ENCODE measurements around the gene TUBA1A.
A peak's percentile ranks its signal among the peaks of the same experiment; 100 is the strongest.
"Not testable (repeated sequence)": the region's sequence is repeated elsewhere in the genome, so short reads cannot be mapped to it uniquely, and the experiment has no call there.

The TUBA1A gene

DNA sequence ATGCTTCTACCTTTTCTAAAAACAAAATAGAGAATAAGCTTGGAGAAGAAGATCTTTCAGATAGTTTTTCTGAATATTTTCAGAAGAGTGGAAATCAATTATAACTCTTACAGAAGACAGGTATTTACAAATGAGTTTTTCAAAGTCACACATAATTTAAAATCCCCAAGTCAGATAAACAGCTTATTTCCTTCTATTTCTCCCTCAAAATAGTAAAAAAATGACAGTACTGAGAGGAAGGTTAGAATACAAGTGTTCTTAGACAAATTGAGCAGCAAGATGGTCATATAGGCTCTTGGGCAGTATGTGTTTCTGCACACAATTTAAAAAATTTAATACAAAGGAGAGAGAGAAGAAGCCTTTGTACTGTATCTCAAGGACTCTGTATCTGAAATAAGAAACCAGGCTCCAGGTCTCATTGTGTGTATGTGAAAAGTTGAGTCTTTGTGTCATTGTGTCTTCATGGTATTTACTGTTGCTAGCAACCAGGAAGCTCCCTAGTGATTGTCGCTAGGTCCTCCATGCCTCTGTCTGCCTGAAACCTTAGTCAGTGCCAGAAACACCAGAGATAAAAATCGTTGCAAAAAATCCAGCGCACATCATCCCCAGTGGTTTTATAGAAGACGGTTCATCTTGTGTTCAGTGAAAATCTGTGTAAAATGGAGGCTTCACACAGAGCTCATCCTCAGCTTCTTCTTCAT is 12.9 kb upstream of the TUBA1A start:
- no peak for DNase-seq (ENCODE audit: low read depth in 2 of 2, low spot score in 1 of 2)

- DNase-seq (ENCODE audit: low read depth in 2 of 2, low spot score in 1 of 2), result no peak
Observed at GRCh38 chr12:49200919-49201594, 12.2 kb upstream of the TUBA1A start.

- DNase-seq (ENCODE audit: low read depth in 2 of 2, low spot score in 1 of 2), result no peak
Observed at GRCh38 chr12:49198431-49199155, 9.7 kb upstream of the TUBA1A start.

DNA sequence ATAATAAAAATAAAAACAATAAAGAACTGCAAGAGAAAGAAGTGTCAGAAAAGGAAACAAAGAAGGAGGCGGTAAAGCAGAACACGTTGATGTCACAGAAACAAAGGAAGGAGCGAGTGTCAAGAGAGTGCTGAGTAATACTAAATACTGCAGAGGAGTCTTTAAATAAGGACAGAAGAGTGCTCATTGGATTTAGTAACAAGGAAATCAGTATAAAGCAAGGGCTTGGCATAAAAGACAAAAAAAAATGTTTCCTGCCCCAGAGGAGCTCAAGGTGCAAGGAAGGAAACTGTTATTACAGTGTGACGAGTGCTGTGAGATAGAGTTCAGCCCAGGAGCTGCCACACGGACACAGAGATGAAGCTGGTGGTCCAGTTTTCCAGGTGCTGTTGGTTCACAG is 8.4 kb upstream of the TUBA1A start:
- DNase-seq (ENCODE audit: low read depth in 2 of 2, low spot score in 1 of 2), result no peak

GRCh38 chr12:49195736-49196135 is 6.9 kb upstream of the TUBA1A start:
- DNase-seq (ENCODE audit: low read depth in 2 of 2, low spot score in 1 of 2), result no peak

- DNase-seq (ENCODE audit: low read depth in 2 of 2, low spot score in 1 of 2), result not testable (repeated sequence)
Observed at GRCh38 chr12:49193746-49194145, 4.9 kb upstream of the TUBA1A start.

DNA sequence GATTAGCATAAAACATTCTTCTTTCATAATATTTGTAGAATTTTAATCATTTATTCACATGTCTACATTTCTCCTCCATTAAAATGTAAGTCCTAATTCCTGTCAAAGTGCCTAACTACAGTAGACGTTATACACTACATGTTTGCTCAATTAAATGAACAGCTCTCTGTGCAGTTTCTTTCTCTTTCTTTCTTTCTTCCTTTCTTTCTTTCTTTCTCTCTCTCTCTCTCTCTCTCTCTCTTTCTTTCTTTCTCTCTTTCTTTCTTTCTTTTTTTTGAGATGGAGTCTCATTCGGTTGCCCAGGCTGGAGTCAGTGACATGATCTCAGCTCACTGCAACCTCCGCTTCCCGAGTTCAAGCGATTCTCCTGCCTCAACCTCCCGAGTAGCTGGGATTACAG is 2.6 kb upstream of the TUBA1A start:
- not testable (repeated sequence) for DNase-seq (ENCODE audit: low read depth in 2 of 2, low spot score in 1 of 2)

DNA sequence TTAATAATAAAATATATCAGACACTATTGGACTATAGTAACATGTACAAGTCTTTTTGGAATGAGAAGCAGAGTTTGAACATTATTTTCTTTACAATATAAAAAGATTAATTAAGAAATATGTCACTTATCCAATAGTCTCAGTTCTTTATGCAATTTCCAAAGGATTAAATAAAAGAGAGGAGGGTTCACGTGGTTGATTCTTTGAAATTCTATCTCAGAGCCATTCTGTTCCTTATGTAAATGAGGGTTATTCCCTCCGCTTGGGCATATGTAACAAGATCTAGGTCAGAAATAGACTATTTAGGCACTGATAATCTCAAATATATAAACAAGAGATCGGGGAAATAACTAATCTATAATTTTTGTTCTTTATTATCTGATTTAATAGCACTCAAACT is 2.1 kb upstream of the TUBA1A start:
- no peak for DNase-seq (ENCODE audit: low read depth in 2 of 2, low spot score in 1 of 2)

- no peak for DNase-seq (ENCODE audit: low read depth in 2 of 2, low spot score in 1 of 2)
Observed at GRCh38 chr12:49189731-49190716, 1.1 kb upstream of the TUBA1A start.

GRCh38 chr12:49188201-49188915 is 522 bp downstream of the TUBA1A start:
- peak; percentile 47 to 58 for DNase-seq (ENCODE audit: low read depth in 2 of 2, low spot score in 1 of 2)

GRCh38 chr12:49187184-49187583 is 1.7 kb downstream of the TUBA1A start:
- no peak for DNase-seq (ENCODE audit: low read depth in 2 of 2, low spot score in 1 of 2)

- not testable (repeated sequence) for DNase-seq (ENCODE audit: low read depth in 2 of 2, low spot score in 1 of 2)
Observed at GRCh38 chr12:49186307-49186706, 2.6 kb downstream of the TUBA1A start.

- DNase-seq (ENCODE audit: low read depth in 2 of 2, low spot score in 1 of 2), result not testable (repeated sequence)
Observed at GRCh38 chr12:49184697-49185096, 4.2 kb downstream of the TUBA1A start.

GRCh38 chr12:49183214-49183950 is 5.5 kb downstream of the TUBA1A start:
- not testable (repeated sequence) for DNase-seq (ENCODE audit: low read depth in 2 of 2, low spot score in 1 of 2)

- no peak for DNase-seq (ENCODE audit: low read depth in 2 of 2, low spot score in 1 of 2)
Observed at GRCh38 chr12:49174218-49174617, 14.7 kb downstream of the TUBA1A start.

DNA sequence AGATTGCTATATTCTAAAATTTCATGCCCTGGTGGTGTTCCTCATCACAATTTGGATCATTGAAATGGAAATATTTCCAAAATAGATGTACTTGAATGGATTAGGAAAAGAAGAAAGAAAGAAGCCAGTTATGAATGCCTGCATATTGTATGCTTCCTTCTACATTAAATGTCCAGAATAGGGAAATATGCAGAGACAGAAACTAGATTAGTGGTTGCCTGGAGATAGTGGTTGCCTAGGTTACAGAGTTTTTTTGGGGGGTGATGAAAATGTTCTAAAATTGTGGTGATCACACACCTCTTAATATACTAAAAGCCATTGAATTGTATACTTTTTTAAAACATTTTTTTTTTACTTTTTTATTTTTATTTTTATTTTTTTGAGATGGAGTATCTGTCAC is 18.0 kb downstream of the TUBA1A start:
- no peak for DNase-seq (ENCODE audit: low read depth in 2 of 2, low spot score in 1 of 2)

DNA sequence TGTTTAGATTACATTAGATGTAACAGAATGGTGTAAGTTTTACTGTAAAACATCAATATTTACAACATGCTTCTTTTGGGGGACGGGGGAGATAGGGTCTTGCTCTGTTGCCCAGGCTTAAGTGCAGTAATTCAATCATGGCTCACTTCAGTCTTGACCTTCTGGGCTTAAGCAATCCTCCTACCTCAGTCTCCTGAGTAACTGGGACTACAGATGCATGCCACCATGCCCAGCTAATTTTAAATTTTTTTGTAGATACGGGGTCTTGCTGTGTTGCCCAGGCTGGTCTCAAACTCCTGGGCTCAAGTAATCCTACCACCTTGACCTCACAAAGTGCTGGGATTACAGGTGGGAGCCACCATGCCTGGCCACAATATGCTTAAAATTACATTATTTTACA is 23.8 kb downstream of the TUBA1A start:
- DNase-seq (ENCODE audit: low read depth in 2 of 2, low spot score in 1 of 2), result no peak

DNA sequence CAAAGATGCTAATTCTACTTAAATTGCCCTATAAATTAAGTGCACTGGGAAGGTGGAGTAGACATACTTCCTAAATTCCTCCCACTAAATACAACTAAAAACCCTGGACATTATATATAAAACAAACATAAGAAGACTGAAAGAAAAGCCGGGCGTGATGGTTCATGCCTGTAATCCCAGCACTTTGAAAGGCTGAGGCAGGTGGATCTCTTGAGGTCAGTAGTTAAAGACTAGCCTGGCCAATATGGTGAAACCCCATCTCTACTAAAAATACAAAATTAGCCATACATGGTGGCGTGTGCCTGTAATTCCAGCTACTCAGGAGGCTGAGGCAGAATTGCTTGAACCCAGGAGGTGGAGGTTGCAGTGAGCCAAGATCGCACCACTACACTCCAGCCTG is 27.0 kb downstream of the TUBA1A start:
- DNase-seq (ENCODE audit: low read depth in 2 of 2, low spot score in 1 of 2), result not testable (repeated sequence)

DNA sequence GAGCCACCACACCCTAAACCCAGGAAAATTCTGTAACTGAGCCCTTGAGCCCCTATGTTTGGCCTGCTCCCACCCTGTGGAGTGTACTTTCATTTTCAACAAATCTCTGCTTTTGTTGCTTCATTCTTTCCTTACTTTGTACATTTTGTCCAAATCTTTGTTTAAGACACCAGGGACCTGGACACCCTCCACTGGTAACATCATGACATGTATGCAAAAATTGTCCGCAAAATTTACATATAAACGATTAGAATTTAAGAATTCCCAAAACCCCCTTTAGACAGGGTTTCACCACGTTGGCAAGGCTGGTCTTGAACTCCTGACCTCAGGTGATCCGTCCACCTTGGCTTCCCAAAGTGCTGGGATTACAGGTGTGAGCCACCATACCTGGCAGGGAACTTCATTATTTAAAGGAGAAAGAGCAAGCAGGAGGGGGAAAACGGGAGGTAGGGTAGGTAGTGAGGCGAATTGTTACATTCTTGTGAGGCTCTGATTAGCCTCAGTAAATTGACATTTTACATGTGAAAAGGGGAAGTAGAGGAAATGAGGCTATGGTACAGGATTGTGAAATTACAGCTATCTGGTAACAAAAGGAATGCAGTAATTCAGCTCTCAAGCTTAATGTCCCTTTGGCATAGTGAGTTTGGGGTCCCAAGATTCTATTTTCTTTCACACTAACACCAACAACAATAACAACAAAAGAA is 27.6 kb downstream of the TUBA1A start:
- no peak for DNase-seq (ENCODE audit: low read depth in 2 of 2, low spot score in 1 of 2)
